B cell (primary cell): ENCODE results near the gene HOMER3. TPM values are rescaled to one million over a fixed set of nuclear protein-coding genes. Genes with fewer than 3 reads are reported as not detected.

Experiments used
- ATAC-seq: fragments of 200-7000 bp; cut with Tn5 transposase; one replicate; pipeline ENCODE4 v1.10.0; 2021; ENCODE audit warnings: low read depth, mild to moderate bottlenecking, moderate number of reproducible peaks, moderate library complexity
- CTCF ChIA-PET: fragments of 350-600 bp; sonication (Branson Sonifier 250); formaldehyde crosslinking; loops from one replicate; lab custom pipeline; 2021; ENCODE audit warnings: antibody characterized with exemption, inconsistent platforms; lab: Charles Lee
- POLR2A ChIA-PET: fragments of 350-600 bp; sonication (Branson Sonifier 250); formaldehyde crosslinking; loops from one replicate; lab custom pipeline; 2021; ENCODE audit warnings: antibody characterized with exemption; lab: Charles Lee
- DNase-seq: peaks from one replicate; pipeline ENCODE4 v3.0.0; 2013
- H2AFZ ChIP-seq: 2 replicates; pipeline ENCODE4 v1.6.1; 2012; ENCODE audit warnings: mild to moderate bottlenecking, low read depth, low read length; ENCODE audit not compliant: insufficient read depth, poor library complexity, severe bottlenecking
- H3K27ac ChIP-seq, 2 donors: 1 replicate in 1 of 2; 2 replicates in 1 of 2; pipeline ENCODE4 v1.5.1; 2012 to 2013; ENCODE audit warnings: low read length in 2 of 2, mild to moderate bottlenecking in 2 of 2, moderate library complexity in 1 of 2
- H3K27me3 ChIP-seq, 4 experiments: fragments of 200-600 bp in 1 of 4; sonication (generic) in 1 of 4; replicated peaks in 1 of 4; 1 replicate in 2 of 4; 2 replicates in 2 of 4; pipeline versions ENCODE4 v1.6.1 to v1.7.0; 2013 to 2016; ENCODE audit warnings: low read length in 3 of 4, mild to moderate bottlenecking in 2 of 4, mixed read lengths in 1 of 4, moderate library complexity in 1 of 4; ENCODE audit not compliant: insufficient read depth in 4 of 4, control insufficient read depth in 3 of 4; ENCODE audit errors: control extremely low read depth in 1 of 4
- H3K36me3 ChIP-seq, 2 experiments: replicated peaks in 1 of 2; 1 replicate in 1 of 2; 2 replicates in 1 of 2; pipeline versions ENCODE4 v1.6.1 to v1.7.1; 2013; ENCODE audit warnings: low read length in 1 of 2; ENCODE audit not compliant: insufficient read depth in 2 of 2, control insufficient read depth in 1 of 2; ENCODE audit errors: control extremely low read depth in 1 of 2, extremely low read depth in 1 of 2
- H3K4me1 ChIP-seq, 2 donors: fragments of 200-600 bp in 1 of 2; sonication (generic) in 1 of 2; 1 replicate in 1 of 2; 2 replicates in 1 of 2; pipeline versions ENCODE4 v1.5.1 to v1.6.1; 2013 to 2017; ENCODE audit warnings: low read length in 2 of 2; ENCODE audit not compliant: control insufficient read depth in 2 of 2, insufficient read depth in 2 of 2
- H3K4me2 ChIP-seq: replicated peaks from 2 replicates; pipeline ENCODE3; 2012; ENCODE audit warnings: mild to moderate bottlenecking, low read depth, low read length; ENCODE audit not compliant: poor library complexity, severe bottlenecking
- H3K4me3 ChIP-seq, 5 experiments: fragments of 200-600 bp in 1 of 5; sonication (generic) in 1 of 5; 1 replicate in 3 of 5; 2 replicates in 2 of 5; pipeline versions ENCODE4 v1.5.1 to v1.7.0; 2011 to 2016; ENCODE audit warnings: low read length in 4 of 5, mild to moderate bottlenecking in 4 of 5, low read depth in 2 of 5, control low read depth in 1 of 5, moderate library complexity in 1 of 5; ENCODE audit not compliant: insufficient read depth in 1 of 5; ENCODE audit errors: control extremely low read depth in 1 of 5, extremely low read depth in 1 of 5
- H3K79me2 ChIP-seq: fragments of 200-600 bp; sonication (generic); one replicate; pipeline ENCODE4 v1.6.0; 2016; ENCODE audit warnings: low read length; ENCODE audit not compliant: control insufficient read depth, insufficient read depth
- H3K9ac ChIP-seq: fragments of 200-600 bp; sonication (generic); 2 replicates; pipeline ENCODE4 v1.6.1; 2017; ENCODE audit warnings: mild to moderate bottlenecking, low read length, moderate library complexity
- H3K9me3 ChIP-seq, 3 donors: one replicate each; pipeline versions ENCODE4 v1.6.1 to v1.7.1; 2013; ENCODE audit warnings: low read length in 2 of 3; ENCODE audit not compliant: control insufficient read depth in 2 of 3, insufficient read depth in 1 of 3; ENCODE audit errors: control extremely low read depth in 1 of 3
- H4K20me1 ChIP-seq: 2 replicates; pipeline ENCODE4 v1.6.0; 2012; ENCODE audit warnings: mild to moderate bottlenecking, low read length; ENCODE audit not compliant: insufficient read depth, control insufficient read depth, poor library complexity, severe bottlenecking
- H3K27ac Mint-ChIP-seq: one replicate; pipeline ENCODE4 v1.8.0; 2021; ENCODE audit warnings: mixed read lengths
- H3K27me3 Mint-ChIP-seq: one replicate; pipeline ENCODE4 v1.8.0; 2021; ENCODE audit warnings: mixed read lengths
- H3K4me1 Mint-ChIP-seq: one replicate; pipeline ENCODE4 v1.8.0; 2021; ENCODE audit warnings: mixed read lengths
- H3K4me3 Mint-ChIP-seq: one replicate; pipeline ENCODE4 v1.8.0; 2021; ENCODE audit warnings: mixed read lengths
- H3K9me3 Mint-ChIP-seq: one replicate; pipeline ENCODE4 v1.8.0; 2022; ENCODE audit warnings: mixed read lengths; ENCODE audit not compliant: insufficient read depth
- CTCF ChIP-seq: fragments of 200-600 bp; IDR thresholded peaks from one replicate; pipeline ENCODE4 v1.8.0; 2022; ENCODE audit warnings: antibody characterized with exemption, mild to moderate bottlenecking
- EZH2 ChIP-seq: IDR thresholded peaks from 2 replicates; pipeline ENCODE4 v1.6.1; 2012; ENCODE audit warnings: borderline replicate concordance, low read depth, mild to moderate bottlenecking, moderate library complexity, low read length; ENCODE audit not compliant: insufficient read depth, poor library complexity, severe bottlenecking
- WGBS: methylation state at CpG from one replicate; pipeline ENCODE4 v1.1.5; 2013; ENCODE audit warnings: missing lambda C conversion rate; ENCODE audit not compliant: insufficient coverage; 5-methylcytosine and 5-hydroxymethylcytosine counted together
- intact Hi-C: fragments of 100-400 bp; cut with micrococcal nuclease; formaldehyde crosslinking; loops from one replicate; pipeline ENCODE4 v1.10.0; 2022
- polyA plus RNA-seq: library from polyadenylated mRNA; depleted of rRNA; stranded (reverse); fragments of >200 nt; gene quantifications from 2 replicates; pipeline ENCODE4 v1.2.3, GENCODE V29; 2012
- total RNA-seq, 2 donors: library from RNA; stranded (reverse); fragments of 120-200 nt in 1 of 2; gene quantifications; 1 replicate in 1 of 2; 2 replicates in 1 of 2; pipeline versions ENCODE4 v1.2.3 to v1.2.4, GENCODE V29; 2013 to 2022

Gene HOMER3
- total and polyA plus RNA-seq, 2 donors (not counting 1 experiment from before 2014, with no cell fraction given) = 5.9 to 26.4 TPM

- intact Hi-C loops = no loop called here
Observed at GRCh38 chr19:18961767-18962620, 21.0 kb upstream of the HOMER3 start.

More at GRCh38 chr19:18961767-18962620, 21.0 kb upstream of the HOMER3 start:
- H4K20me1 ChIP-seq = no peaks in the 10 kb centered on the region
- ATAC-seq (peak; percentile 33), DNase-seq (no peak)
- Mint-ChIP-seq H3K27ac (no peak overlapping the region), H3K27me3 (peaks cover 16% of the 10 kb centered on the region), H3K9me3 (no peaks in the 10 kb centered on the region), H3K4me3 (no peak overlapping the region), H3K4me1 (peaks cover 10% of the 10 kb centered on the region)
- 20% methylated on average over 22 of the region's 26 CpGs for WGBS
- H3K9me3 ChIP-seq = no peaks in the 10 kb centered on the region
- H3K4me3 ChIP-seq = no peak overlapping the region
- no peak overlapping the region for H3K9ac ChIP-seq
- H3K36me3 ChIP-seq = no peaks in the 10 kb centered on the region
- H3K79me2 ChIP-seq = no peaks in the 10 kb centered on the region
- ChIA-PET POLR2A (no interaction called here), CTCF (no interaction called here)
- H3K4me1 ChIP-seq = peaks cover 7% of the 10 kb centered on the region in 2 donors
- no peak overlapping the region for H3K27ac ChIP-seq
- TF ChIP-seq EZH2 = no peak
- no peak for TF ChIP-seq CTCF
- H3K4me2 ChIP-seq = peak overlapping the region; percentile 38
- H3K27me3 ChIP-seq = peaks cover 0 to 12% (median 2%) of the 10 kb centered on the region in 4 experiments
- H2AFZ ChIP-seq = peak overlapping the region; percentile 42
